HG02588 (cell line): ENCODE measurements around the gene DTX1.

Source experiments
- ATAC-seq: cut with Tn5 transposase; IDR thresholded peaks from one replicate; pipeline ENCODE4 v1.9.1; 2021; ENCODE audit warnings: mild to moderate bottlenecking, moderate library complexity; ENCODE audit not compliant: unreplicated experiment

Gene DTX1

GRCh38 chr12:113092607-113093408, 36.3 kb downstream of the DTX1 start:
- ATAC-seq = no peak

GRCh38 chr12:113093409-113094101, 37.0 kb downstream of the DTX1 start:
- ATAC-seq = no peak

DNA sequence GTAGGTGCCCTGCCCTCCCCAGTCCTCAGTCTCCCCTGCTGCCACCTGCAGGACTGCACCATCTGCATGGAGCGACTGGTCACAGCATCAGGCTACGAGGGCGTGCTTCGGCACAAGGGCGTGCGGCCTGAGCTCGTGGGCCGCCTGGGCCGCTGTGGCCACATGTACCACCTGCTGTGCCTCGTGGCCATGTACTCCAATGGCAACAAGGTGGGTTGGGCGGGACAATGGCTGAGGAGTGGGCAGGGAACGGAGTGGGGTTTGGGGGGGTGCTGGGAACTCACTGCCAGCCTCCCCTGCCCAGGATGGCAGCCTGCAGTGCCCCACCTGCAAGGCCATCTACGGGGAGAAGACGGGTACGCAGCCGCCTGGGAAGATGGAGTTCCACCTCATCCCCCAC, 38.2 kb downstream of the DTX1 start:
- ATAC-seq = no peak

DNA sequence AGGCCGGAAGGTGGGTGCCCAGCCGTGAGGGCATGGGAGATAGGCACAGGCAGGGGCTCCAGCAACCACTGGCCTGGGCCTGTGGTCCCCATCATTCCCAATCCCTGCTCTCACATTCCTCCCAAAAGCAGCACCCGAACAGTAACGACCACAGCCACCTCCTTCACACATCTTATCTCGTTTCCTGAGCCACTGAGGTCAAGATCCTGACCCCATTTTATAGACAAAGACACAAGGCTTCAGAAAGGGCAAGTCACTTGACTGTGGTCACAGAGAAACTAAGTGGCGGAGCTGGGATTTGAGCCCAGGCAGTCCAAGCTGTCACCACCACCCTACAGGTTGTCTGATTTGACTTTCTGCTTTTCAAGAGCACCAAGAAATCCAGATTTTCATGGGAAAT, 38.9 kb downstream of the DTX1 start:
- no peak for ATAC-seq

DNA sequence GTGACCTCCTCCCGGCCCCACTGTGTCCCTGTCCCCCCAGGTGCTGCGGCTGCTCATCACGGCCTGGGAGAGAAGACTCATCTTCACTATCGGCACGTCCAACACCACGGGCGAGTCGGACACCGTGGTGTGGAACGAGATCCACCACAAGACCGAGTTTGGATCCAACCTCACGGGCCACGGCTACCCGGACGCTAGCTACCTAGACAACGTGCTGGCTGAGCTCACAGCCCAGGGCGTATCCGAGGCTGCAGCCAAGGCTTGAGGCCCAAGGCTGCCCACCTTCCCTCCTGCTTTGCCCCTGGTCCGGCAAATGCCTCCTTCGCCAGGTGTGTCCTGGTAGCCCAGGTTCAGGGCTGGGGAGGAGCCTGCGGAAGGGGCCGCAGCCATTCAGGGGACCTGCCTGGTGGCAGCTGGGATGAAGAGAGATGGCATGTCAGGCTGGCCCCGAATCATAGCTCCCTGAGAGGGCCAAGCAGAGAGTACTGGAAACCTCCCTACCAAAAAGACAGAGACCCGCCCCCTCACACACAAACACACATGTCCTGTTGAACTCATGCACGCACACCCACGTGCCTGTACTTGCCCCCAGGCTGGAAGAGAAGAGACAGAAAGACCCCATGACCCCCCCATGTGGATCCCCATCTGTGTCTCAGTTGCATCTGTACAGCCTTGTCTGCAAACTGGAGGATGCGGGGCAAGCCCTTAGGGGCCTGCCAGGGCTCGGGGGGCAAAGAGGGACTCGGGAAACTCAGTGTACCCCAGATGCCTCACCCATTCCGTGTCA, 40.3 kb downstream of the DTX1 start:
- ATAC-seq = no peak

- ATAC-seq = no peak
These were observed 41.3 kb downstream of the DTX1 start for GRCh38 chr12:113097716-113098440.

GRCh38 chr12:113098441-113099028, 42.0 kb downstream of the DTX1 start:
- ATAC-seq = peak; percentile 55

DNA sequence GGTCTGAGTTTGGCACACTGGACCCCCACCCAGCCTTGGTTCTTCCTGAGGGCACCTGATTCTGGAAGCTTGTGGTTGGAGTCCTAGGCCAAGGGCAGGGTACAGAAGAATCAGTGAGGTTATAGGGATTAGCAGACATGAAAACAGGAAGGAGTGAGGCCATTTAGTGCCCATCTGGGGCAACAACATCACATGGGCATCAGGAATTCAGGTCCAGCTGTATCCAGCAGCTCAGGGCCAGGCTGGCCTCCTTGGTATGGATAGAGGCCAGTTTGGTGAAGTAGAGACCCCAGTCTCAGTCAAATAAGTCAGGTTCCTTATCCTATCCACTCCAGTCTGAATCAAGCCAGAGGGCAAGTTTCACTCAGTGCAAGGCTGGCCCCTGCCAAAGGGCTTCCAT, 42.8 kb downstream of the DTX1 start:
- ATAC-seq = no peak

GRCh38 chr12:113099764-113100163, 43.2 kb downstream of the DTX1 start:
- ATAC-seq = no peak

DNA sequence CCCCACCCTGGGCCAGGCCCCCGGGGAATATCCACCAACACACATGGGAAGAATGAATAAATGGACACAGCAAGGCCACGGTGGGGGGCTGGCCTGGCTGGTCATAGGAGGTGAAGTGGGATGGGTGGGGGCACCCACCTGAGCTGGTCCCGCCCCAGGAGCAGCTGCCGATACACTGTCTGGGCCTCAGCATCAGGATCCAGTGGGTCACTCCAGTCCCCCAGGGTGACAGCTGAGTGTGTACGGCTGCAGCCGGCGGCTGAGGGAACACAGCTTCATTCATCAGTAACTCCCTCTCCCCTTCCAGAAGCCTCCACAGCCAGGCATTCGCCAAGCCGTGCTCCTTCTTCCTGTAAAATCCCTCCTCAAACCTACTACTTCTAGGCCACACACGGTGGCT, 45.2 kb downstream of the DTX1 start:
- ATAC-seq = no peak

GRCh38 chr12:113102811-113103210, 46.3 kb downstream of the DTX1 start:
- no peak for ATAC-seq

GRCh38 chr12:113103756-113104450, 47.4 kb downstream of the DTX1 start:
- peak; percentile 54 for ATAC-seq

GRCh38 chr12:113104953-113105510, 48.5 kb downstream of the DTX1 start:
- ATAC-seq = no peak

DNA sequence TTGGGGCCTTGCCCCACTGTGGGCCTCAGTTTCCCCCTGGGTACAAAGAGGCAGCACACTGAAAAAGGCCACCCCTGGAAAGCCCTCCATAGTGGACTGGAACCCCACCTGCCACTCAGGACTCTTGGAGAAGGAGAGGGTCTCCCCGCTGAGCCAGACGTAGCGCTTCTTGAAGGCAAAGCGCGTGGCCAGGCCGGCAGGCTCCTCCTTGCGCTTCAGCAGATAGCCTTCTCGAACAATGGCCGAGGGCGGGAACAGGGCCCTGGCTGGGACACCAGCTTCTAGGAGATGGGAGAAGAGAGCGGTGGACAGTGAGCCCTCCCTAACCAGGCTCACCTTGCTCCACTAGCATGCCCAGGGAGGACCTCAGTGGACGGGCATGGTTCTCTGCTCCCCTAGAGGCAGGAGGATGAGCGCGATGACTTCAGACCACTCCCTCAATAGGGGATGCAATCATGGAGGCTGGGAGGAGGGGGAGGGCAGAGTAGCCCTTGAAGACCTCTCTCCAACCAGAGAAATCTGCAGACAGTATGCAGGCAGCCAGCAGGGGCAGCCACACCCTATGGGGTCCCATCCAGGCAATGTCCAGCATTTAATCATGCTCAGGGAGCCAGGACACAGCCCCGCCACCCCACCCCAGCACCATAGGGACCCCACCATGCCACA, 49.2 kb downstream of the DTX1 start:
- ATAC-seq = no peak

DNA sequence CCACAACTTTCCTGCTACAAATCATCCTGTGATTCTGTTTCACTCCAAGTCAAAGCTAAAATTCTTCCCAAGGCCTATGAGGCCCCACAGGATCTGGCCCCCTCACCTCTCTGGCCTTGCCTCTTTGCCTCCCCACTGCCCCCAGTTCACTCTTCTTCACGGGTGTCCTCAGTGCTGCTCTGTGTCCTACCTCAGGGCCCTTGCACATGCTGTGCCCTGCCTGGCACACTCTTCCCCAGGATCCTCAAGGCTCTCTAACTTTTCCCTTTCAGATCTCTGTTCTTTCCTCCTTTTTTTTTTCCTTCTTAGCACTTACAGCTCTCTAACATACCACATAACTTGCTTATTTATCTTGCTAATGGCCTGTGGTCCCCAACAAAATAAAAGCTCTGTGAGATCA, 49.8 kb downstream of the DTX1 start:
- no peak for ATAC-seq

GRCh38 chr12:113108308-113108707, 51.8 kb downstream of the DTX1 start:
- ATAC-seq = no peak

- no peak for ATAC-seq
These were observed 52.8 kb downstream of the DTX1 start for GRCh38 chr12:113109360-113109759.

DNA sequence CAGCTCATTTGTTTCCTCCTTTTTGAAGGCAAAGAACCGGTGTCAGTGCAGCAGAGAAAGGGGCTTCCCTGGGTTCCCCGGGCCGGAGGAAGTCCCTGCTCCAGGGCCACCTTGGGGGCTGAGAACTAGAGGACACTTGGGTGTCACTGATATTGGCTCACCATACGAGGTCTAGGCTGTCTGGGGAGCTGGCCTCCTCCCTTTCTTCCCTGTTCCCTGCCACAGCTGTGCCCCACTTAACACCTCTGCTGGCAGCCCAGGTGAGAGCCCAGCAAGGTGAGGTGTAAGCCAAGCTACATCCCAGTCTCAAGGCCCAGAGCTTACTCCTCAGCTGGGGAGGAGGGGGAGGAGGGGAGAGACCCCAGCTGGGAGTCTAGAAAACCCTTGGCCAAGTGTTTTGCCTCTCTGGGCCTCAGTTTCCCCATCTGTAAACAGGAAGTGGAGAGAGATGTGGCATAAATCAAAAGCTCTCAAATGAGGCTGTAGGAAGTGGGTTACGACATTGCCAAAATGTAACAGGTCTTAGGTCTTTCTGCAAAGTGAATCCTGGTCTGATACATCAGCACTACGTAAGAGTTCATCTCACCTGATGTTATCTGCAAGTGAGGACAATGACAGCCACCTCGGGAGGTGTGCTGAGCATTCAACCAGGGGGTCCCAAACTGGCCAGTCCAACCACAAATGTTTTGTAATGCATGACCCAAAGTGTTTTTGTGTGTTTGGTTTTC, 53.5 kb downstream of the DTX1 start:
- ATAC-seq = no peak

DNA sequence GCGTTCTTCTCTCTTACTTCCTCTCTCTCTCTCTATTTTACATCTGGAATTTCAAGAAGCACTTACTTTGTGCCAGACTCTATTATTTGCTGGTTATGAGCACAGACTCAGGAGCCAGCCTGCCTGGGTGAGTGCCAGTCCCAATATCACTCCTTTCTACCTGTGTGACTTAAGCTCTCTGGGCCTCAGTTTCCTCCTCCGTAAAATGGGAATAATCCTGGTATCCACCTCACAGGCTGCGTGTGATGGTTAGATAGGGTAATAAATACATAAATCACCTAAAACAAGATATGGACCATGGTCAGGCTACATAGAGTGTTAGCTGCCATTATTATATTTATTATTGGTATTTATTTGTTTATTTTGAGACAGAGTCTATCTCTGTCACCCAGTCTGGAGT, 54.7 kb downstream of the DTX1 start:
- no peak for ATAC-seq
